KOPT-K1 (cell line): ENCODE data around the gene LINC01488.

Experiments used
- H3K27ac ChIP-seq: fragments of 200-600 bp; sonication (generic); 2 replicates; pipeline ENCODE4 v1.5.1; 2016; ENCODE audit warnings: antibody characterized with exemption, mild to moderate bottlenecking, low read depth, low read length; ENCODE audit not compliant: poor library complexity, severe bottlenecking
- H3K36me3 ChIP-seq: fragments of 200-600 bp; sonication (generic); 2 replicates; pipeline ENCODE4 v1.5.1; 2017; ENCODE audit warnings: antibody characterized with exemption, mild to moderate bottlenecking, low read length, moderate library complexity; ENCODE audit not compliant: insufficient read depth
- H3K9me3 ChIP-seq: fragments of 200-600 bp; sonication (generic); 2 replicates; pipeline ENCODE4 v1.5.1; 2017; ENCODE audit warnings: antibody characterized with exemption, low read length, mild to moderate bottlenecking; ENCODE audit not compliant: insufficient read depth, poor library complexity, severe bottlenecking

Gene LINC01488

DNA sequence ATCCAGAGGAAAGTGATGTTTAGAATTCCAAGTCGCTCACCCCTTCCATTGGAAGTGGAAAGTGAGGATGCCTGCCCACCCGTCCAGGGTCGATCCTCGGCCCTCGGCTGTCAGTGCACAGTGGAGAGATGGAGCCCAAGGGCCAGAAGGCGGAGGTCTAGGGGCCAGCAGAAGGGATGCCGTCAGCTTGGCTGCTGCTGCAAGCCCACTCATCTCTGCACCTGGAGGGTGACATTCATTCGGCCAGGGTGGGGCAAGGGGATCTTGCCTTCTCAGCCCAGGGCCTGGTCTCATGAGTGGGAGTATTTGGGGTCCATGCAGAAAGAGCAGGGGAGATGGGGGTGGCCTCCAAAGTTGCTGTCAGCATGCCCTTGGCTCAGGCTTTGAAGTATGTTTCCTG is 30.7 kb downstream of the LINC01488 start:
- Histone ChIP-seq H3K27ac (no peak overlapping the region), H3K9me3 (peaks cover 9% of the 10 kb centered on the region), H3K36me3 (no peaks in the 10 kb centered on the region)

DNA sequence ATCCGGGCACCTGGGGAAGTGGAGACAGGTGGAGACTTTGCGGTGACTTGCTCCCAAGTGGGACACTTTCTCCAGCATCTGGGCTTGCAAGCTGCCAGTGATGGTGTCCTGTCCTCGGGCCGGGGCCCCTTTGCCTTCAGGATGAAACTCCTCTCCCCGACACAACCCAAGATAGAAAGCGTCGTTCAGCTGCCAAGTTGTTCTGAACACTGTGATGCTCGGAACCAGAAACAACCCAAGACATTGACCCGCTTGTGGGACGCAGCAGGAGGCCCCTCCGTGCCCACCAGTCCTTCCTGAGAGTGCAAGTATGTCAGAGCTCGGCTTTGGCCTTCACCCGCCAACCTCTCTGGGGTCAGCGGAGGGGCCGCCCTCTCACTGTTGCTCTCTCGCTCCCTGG is 31.3 kb downstream of the LINC01488 start:
- H3K36me3 ChIP-seq = no peaks in the 10 kb centered on the region
- no peak overlapping the region for H3K27ac ChIP-seq
- peaks cover 15% of the 10 kb centered on the region for H3K9me3 ChIP-seq

DNA sequence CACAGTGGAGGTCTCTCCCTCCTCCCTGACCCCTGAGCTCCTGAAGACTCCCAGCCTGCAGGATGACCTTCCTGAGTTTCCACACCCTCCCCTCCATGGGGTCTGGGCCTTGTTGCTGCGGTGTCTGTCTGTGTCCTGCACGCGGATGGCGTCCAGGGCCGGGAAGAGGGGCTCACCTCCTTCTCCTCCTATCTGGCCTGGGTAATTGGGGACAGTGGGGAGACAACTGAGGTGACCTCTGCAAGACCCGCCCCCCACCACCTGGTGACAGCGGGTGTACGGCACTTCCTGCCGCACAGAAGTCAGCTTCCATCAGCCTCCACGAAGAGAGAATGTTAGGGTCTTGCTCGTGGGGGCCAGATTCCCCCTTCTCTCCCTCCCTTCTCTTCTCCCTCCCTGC is 31.7 kb downstream of the LINC01488 start:
- peaks cover 17% of the 10 kb centered on the region for H3K9me3 ChIP-seq

DNA sequence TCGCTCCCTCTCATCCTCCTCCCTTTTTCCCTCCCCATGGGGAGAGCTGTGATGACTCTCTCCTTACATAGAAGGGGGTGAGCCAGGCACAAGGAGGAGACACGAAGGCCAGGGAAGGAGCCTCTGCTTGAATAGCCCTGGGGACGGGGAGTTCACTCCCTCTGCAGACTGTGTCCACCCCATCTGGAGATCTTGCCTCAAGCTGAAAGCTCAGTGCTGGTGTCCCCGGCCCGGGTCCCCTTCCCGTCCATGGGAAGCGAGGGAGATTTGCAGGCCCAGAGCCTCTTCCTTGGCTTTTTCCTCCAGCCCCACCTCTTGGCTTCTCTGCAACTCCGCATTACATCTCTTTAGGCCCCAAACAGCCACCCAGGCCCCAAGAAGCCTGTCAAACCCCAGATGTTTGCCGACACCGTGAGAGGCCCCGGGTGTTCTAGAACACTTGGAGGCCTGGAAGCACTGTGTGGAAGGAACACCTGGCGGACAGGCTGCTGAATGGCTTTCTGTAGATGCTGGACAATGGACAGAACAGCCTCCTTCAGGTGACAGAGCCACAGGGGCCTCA is 32.3 kb downstream of the LINC01488 start:
- H3K36me3 ChIP-seq = no peaks in the 10 kb centered on the region
- no peak overlapping the region for H3K27ac ChIP-seq

More for the DNA sequence above, 31.7 kb downstream of the LINC01488 start:
- H3K36me3 ChIP-seq = no peaks in the 10 kb centered on the region
- no peak overlapping the region for H3K27ac ChIP-seq

DNA sequence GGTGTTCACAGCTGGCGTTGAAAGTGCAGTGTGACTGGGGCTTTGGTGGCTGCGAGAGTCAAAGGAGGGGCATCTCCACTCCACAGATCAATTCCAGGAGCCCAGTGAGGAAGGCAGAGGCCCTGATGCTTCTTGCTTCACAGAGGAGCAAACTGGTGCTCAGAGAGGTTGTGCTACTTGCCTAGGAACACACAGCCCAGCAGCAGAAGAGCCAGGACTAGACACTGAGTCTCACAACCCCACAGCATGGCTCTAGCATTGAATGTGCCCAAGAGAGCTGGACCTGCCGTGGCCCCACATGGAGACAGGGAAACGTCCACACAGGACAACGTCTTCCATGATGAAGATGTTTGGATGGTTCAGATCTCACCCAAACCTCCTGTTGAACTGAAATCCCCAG is 33.3 kb downstream of the LINC01488 start:
- Histone ChIP-seq H3K36me3 (no peaks in the 10 kb centered on the region), H3K27ac (no peak overlapping the region), H3K9me3 (peaks cover 28% of the 10 kb centered on the region)

More for the DNA sequence above, 32.3 kb downstream of the LINC01488 start:
- peaks cover 22% of the 10 kb centered on the region for H3K9me3 ChIP-seq

DNA sequence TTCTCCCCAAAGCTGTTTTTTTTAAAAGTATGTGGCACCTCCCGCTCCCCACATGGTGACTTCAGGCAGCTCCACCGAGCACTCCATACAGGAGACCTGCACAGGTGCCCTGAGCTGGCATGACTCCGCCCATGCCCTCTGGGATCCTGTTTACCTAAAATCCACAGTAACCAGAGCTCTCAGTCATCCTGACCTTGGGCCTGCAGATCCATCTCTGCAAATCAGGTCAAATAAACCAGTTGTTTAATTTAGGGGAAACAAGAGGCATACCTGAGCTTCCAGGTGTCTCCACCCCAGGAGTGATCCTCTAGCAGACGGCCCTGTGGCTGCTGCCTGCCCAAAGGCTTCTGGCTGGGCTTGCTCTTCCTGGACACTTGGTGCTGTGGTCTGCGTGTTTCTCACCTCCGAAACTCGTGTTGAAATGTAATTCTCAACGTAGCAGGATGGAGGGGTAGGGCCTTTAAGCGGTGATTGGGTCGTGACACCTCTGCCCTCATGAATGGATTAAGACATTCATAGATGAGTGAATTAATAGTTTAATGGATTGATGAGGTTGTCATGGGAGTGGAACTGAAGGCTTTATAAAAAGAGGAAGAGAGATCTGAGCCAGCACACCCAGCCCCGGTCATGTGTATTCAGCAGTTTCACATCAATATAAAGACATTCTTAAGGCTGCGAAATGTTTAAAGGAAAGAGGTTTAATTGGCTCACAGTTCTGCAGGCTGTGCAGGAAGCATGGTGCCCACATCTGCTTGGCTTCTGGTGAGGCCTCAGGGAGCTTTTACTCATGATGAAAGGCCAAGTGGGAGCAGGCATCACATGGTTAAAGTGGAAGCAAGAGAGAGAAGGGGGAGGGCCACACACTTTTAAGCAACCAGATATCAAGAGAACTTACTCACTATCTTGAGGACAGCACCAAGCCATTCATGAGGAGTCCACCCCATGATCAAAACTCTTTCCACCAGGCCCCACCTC is 34.1 kb downstream of the LINC01488 start:
- Histone ChIP-seq H3K9me3 (peaks cover 28% of the 10 kb centered on the region), H3K27ac (no peak overlapping the region), H3K36me3 (no peaks in the 10 kb centered on the region)

DNA sequence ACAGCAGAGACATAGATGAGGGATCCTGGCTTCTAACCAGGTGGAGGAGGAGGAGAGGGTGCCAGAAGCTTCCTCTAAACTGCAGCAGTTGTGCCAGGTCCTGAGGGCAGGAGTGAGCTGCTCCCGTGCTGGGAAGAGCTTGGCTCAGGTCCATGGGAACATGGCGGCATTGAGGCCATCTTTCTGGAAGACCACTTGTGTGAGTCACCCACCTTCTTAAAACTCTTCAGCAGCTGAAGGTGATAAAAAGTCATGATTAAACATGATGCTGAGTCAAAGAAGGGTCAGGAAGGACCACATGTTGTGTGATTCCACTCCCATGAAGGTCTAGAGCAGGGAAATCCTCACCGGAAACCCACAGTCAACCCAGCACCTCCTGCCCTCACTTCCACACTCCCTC is 35.1 kb downstream of the LINC01488 start:
- H3K27ac ChIP-seq = no peak overlapping the region

DNA sequence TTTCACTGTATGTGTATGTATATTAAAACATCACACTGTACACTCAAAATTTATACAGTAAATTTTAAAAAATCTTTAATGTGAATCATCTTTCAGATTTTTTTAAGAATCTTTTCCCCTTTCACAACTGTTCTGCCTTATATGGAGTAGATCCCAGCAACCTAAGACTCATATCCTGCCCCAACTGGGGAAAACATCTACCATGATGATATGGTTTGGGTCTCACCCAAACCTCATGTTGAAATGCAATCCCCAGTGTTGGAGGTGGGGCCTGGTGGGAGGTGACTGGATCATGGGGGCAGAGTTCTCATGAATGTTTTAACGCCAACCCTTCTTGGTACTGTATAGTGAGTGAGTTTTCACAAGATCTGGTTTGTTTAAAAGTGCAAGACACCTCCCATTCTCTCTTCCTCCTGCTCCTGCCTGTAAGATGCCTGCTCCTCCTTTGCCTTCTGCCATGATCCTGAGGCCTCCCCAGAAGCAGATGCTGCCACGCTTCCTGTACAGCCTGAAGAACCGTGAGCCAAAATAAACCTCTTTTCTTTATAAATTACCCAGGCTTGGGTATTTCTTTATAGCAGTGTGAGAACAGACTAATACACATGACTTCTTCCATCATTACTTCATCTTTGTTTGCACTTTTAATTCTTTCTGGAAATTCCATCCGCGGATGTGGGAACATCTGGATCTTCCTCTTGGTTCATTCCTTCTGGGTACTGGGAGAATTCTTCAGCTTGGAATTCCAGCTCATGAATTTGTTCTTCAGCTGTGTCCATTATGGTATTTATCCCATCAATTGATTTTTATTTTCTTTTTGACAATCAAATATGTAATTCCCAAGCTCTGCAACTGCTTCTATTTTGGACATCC is 36.9 kb downstream of the LINC01488 start:
- Histone ChIP-seq H3K36me3 (no peaks in the 10 kb centered on the region), H3K9me3 (peaks cover 28% of the 10 kb centered on the region), H3K27ac (no peak overlapping the region)

More for the DNA sequence above, 35.1 kb downstream of the LINC01488 start:
- Histone ChIP-seq H3K36me3 (no peaks in the 10 kb centered on the region), H3K9me3 (peaks cover 28% of the 10 kb centered on the region)

DNA sequence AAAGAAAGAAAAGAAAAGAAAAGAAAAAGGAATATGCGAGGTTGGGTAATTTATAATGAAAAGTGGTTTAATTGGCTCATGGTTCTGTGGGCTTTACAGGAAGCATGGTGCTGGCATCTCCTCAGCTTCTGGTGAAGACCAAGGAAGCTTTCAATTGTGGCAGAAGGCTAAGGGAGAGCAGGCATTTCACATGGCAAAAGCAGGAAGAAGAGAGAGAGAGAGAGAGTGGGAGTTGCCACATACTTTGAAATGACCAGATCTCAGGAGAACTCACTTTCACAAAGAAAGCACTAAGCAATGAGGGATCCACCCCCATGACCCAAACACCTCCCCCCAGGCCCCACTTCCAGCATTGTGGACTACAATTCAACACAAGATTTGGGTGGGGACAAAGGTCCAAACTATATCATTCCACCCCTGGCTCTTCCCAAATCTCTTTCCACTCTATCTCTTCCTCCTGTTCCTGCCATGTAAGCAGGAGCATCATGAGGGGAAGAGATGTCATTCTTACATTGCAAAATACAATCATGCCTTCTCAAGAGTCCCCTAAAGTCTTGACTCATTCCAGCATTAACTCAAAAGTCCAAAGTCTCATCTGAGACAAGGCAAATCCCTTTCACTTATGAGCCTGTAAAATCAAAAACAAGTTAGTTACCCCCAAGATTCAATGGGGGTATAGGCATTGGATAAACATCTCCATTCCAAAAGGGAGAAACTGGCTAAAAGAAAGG is 38.9 kb downstream of the LINC01488 start:
- Histone ChIP-seq H3K36me3 (no peaks in the 10 kb centered on the region), H3K9me3 (peaks cover 28% of the 10 kb centered on the region), H3K27ac (no peak overlapping the region)

DNA sequence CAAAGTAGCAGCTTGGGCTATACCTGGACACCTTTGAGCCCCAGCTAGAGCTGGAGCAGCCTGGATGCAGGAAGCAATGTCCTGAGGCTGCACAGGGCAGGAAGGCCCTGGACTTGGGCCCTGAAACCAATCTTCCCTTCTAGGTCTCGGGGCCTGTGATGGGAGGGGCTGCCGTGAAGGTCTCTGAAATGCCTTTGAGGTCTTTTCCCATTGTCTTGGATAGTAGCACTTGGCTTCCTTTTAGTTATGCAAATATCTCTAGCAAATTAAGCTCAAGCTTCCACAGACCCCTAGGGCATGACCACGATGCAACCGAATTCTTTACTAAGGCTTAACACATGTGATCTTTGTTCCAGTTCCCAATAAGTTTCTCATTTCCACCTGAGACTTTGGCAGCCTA is 40.0 kb downstream of the LINC01488 start:
- H3K27ac ChIP-seq = no peak overlapping the region
- no peaks in the 10 kb centered on the region for H3K36me3 ChIP-seq

DNA sequence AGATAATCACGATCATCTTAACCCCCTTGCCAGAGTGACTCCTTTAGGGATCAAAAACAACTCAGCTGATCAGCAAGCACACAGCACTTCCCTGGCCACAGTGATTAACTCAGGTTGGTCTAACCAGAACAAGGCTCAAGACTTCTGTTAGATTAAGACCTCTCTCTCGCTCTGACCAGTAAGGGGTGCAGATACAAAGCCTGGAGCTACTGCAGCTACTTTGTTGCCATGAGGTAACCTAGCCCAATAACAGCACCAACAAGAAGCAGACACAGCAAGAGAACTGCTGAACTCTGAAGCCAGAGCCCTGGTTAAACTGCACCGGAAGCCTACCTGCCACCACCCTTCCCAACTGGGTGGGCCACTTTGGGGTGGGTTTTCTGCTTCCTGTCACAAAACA is 42.0 kb downstream of the LINC01488 start:
- Histone ChIP-seq H3K36me3 (no peaks in the 10 kb centered on the region), H3K9me3 (peaks cover 8% of the 10 kb centered on the region), H3K27ac (no peak overlapping the region)

More for the DNA sequence above, 40.0 kb downstream of the LINC01488 start:
- peaks cover 25% of the 10 kb centered on the region for H3K9me3 ChIP-seq

DNA sequence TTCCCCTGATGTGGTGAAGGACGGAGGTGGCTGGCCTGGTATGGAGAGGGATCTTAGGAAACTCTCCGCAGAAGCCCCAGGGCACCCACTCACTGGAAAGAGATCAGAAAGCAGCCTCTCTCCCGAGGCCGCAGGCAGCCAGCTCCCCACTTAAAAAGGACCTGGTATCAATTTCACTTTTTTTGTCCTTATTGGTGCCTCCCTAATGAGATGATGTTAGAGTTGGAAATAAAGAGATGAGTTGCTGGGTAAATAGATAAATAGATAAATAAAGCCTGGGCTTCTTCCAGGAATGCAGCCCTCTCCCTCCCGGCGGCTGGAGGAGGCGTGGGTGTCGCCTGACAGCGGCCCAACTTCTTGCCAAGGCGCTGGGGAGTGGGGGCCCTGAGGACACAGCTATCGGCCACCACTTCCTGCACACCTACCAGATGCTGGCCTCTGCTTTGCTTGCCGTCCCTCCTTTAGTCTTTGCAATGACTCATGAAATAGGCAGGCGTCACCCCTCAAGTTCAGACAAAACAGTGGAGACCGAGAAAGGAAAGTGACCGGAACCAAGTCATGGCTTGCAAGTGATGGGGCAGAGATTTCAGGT is 42.9 kb downstream of the LINC01488 start:
- Histone ChIP-seq H3K9me3 (no peaks in the 10 kb centered on the region), H3K27ac (no peak overlapping the region), H3K36me3 (no peaks in the 10 kb centered on the region)

DNA sequence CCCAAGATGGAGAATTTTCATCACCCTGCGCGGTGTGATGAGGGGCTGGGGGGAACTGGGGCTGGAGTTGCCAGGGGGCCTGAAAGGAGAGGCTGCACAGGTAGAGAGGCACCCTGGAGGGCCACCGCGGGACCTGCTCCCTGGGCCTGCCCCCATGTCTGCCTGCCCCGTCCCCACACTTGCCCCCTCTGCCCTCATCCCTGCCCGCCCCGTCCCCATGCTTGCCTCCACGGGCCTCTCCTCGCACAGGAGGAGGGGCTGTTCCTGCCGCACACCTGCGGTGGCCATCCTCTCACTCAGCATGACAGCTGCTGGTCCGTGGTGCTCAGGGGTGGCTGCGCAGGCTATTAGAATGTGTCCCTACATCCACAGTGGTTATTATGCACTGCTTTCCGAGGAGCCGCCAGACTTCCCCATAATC is 43.5 kb downstream of the LINC01488 start:
- Histone ChIP-seq H3K27ac (no peak overlapping the region), H3K9me3 (no peaks in the 10 kb centered on the region), H3K36me3 (no peaks in the 10 kb centered on the region)
